ENCODE results near the gene LACTB.

GRCh38 chr15:63166219-63166618 lies 44.6 kb downstream of the LACTB start:
- TF ChIP-seq, protein P1, sequence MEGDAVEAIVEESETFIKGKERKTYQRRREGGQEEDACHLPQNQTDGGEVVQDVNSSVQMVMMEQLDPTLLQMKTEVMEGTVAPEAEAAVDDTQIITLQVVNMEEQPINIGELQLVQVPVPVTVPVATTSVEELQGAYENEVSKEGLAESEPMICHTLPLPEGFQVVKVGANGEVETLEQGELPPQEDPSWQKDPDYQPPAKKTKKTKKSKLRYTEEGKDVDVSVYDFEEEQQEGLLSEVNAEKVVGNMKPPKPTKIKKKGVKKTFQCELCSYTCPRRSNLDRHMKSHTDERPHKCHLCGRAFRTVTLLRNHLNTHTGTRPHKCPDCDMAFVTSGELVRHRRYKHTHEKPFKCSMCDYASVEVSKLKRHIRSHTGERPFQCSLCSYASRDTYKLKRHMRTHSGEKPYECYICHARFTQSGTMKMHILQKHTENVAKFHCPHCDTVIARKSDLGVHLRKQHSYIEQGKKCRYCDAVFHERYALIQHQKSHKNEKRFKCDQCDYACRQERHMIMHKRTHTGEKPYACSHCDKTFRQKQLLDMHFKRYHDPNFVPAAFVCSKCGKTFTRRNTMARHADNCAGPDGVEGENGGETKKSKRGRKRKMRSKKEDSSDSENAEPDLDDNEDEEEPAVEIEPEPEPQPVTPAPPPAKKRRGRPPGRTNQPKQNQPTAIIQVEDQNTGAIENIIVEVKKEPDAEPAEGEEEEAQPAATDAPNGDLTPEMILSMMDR (IDR thresholded peaks at IDR 0.05), result peak in 1 of 6 experiments; percentile 28
- no peak for TF ChIP-seq POLR2A (IDR thresholded peaks at IDR 0.05)

Data from esophagus squamous epithelium (tissue), 4 donors.